CD4-positive, alpha-beta T cell treated with Interleukin-4 for 1 hour (primary cell): ENCODE measurements around the gene DOCK2.
"Not testable (repeated sequence)": the region's sequence is repeated elsewhere in the genome, so short reads cannot be mapped to it uniquely, and the experiment has no call there.

ENCODE experiments used
- DNase-seq, 2 donors: peaks; one replicate each; pipeline ENCODE4 v3.0.0-alpha.2; 2020 to 2022

DOCK2 gene

GRCh38 chr5:169832845-169833244 is 195.8 kb downstream of the DOCK2 start:
- no peak for DNase-seq

- not testable (repeated sequence) for DNase-seq
Measured at GRCh38 chr5:169833681-169834292, 196.7 kb downstream of the DOCK2 start.

GRCh38 chr5:169834540-169834939 is 197.5 kb downstream of the DOCK2 start:
- DNase-seq: not testable (repeated sequence)

- no peak for DNase-seq
Measured at GRCh38 chr5:169836835-169837536, 199.9 kb downstream of the DOCK2 start.

- no peak for DNase-seq
Measured at GRCh38 chr5:169837686-169838085, 200.6 kb downstream of the DOCK2 start.

- no peak for DNase-seq
Measured at GRCh38 chr5:169838688-169839087, 201.6 kb downstream of the DOCK2 start.

- no peak for DNase-seq
Measured at GRCh38 chr5:169840405-169840804, 203.3 kb downstream of the DOCK2 start.

GRCh38 chr5:169842699-169843098 is 205.6 kb downstream of the DOCK2 start:
- DNase-seq: no peak

- DNase-seq: no peak
Measured at GRCh38 chr5:169847519-169847918, 210.4 kb downstream of the DOCK2 start.

- no peak for DNase-seq
Measured at GRCh38 chr5:169848271-169848670, 211.2 kb downstream of the DOCK2 start.

GRCh38 chr5:169848792-169849191 is 211.7 kb downstream of the DOCK2 start:
- no peak for DNase-seq

GRCh38 chr5:169850409-169850808 is 213.3 kb downstream of the DOCK2 start:
- DNase-seq: no peak

- DNase-seq: no peak
Measured at GRCh38 chr5:169851321-169851850, 214.3 kb downstream of the DOCK2 start.

- DNase-seq: no peak
Measured at GRCh38 chr5:169856571-169856970, 219.5 kb downstream of the DOCK2 start.

- DNase-seq: no peak
Measured at GRCh38 chr5:169860585-169860984, 223.5 kb downstream of the DOCK2 start.

- DNase-seq: no peak
Measured at GRCh38 chr5:169861433-169861832, 224.4 kb downstream of the DOCK2 start.

GRCh38 chr5:169861934-169862333 is 224.9 kb downstream of the DOCK2 start:
- no peak for DNase-seq

GRCh38 chr5:169862391-169862811 is 225.3 kb downstream of the DOCK2 start:
- no peak for DNase-seq

- no peak for DNase-seq
Measured at GRCh38 chr5:169864483-169864882, 227.4 kb downstream of the DOCK2 start.

- no peak for DNase-seq
Measured at GRCh38 chr5:169867347-169867746, 230.3 kb downstream of the DOCK2 start.

GRCh38 chr5:169869066-169869465 is 232.0 kb downstream of the DOCK2 start:
- DNase-seq: no peak

- DNase-seq: no peak
Measured at GRCh38 chr5:169870211-169870610, 233.1 kb downstream of the DOCK2 start.

GRCh38 chr5:169871826-169872490 is 234.9 kb downstream of the DOCK2 start:
- DNase-seq: no peak

GRCh38 chr5:169873642-169874041 is 236.6 kb downstream of the DOCK2 start:
- DNase-seq: no peak
